HG03354 (cell line): Measurements from ENCODE around the gene MAGEA9B.
A peak's percentile ranks its signal among the peaks of the same experiment; 100 is the strongest.
"Not testable (repeated sequence)": the region's sequence is repeated elsewhere in the genome, so short reads cannot be mapped to it uniquely, and the experiment has no call there.

ENCODE experiments used
- ATAC-seq: cut with Tn5 transposase; IDR thresholded peaks from one replicate; pipeline ENCODE4 v1.9.1; 2021; ENCODE audit warnings: mild to moderate bottlenecking; ENCODE audit not compliant: unreplicated experiment, poor library complexity, severe bottlenecking

Gene MAGEA9B, protein sequence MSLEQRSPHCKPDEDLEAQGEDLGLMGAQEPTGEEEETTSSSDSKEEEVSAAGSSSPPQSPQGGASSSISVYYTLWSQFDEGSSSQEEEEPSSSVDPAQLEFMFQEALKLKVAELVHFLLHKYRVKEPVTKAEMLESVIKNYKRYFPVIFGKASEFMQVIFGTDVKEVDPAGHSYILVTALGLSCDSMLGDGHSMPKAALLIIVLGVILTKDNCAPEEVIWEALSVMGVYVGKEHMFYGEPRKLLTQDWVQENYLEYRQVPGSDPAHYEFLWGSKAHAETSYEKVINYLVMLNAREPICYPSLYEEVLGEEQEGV

DNA sequence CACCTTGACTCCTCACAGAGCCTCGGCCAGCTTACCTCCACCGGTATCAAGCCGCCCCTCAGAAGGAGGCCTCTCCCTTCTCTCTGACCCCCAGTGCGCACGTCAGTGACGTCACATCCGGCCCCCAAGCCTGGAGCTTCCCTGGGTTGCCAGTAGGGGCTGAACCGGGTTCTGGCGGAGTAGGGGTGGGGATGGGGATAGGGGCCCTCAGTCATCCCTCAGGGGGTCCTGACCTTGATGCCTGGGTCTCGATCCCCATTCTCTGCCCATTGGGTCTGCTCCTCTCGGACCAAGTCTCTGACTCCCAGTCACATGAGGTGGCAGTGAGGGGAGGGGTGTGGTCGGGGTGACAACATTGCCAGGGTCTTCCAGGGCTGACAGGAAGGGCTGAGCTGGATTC is at the start of gene MAGEA9B:
TSS of gene MAGEA9B (minus strand) at position 101 of the 400 bp plus-strand sequence. CDS start 4,280 bp downstream, outside the sequence.
- not testable (repeated sequence) for ATAC-seq

DNA sequence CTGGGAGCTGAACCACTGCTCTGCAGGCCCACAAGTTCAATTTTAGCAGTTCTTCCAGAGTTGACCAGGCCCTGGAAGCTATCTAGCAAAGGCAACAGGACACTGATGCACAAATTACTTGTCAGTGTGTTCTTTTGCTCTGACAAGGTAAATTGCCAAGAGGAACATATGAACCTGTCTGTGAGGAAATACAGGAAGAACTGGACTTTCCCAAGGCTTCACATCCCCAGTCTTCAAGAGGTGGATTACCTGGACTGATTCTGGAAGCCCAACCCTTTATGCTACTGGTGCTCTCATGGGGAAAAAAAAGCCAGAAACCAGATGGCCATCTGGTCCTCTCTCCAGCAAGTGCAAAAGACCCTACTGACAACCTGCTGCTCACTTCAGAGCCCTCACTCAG is 46.3 kb upstream of the MAGEA9B start:
- ATAC-seq = no peak

DNA sequence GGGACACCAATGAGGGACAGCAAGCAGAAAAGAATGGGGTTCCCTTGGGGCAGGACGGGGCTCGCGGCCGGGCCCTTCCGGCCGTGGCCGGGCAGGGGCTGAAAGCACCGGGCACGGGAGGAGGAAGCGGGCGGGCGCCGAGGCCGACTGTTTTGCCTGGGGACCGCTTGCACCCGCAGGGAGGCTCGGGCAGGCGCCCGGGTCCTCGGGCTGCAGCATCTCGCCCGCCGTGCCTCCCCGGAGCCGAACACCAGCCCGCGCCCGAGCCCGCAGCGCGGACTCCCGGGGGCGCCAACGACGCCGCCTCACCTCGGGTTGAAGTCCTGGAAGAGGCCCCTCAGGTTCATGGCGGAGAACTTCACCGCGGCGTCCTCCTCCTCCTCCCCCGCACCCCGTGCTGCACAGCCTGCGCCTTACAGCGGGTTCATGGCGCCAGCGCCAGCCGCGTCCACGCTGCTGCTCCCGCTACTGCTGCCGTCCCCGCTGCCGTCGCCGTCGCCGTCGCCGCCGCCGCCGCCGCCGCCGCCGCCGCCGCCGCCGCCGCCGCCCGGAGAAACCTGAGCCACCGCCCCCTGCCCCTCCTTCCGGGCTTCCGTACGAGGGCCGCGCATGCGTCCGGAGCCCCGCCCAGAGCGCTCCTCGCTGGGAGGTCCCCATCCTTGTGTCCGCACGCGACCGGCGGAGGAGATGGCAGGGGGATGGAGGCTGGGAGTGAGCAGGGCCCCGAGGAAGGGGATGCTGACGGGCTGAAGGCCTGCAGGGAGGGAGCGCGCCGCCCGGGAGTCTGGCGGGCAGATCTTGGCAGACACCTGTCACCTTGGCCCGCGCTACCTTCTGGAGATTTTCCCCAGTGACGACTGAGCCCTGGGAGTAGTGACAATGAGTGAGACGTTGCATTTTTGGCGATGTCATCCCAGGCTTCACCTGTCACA is 44.2 kb upstream of the MAGEA9B start, which contains the start of gene TMEM185A:
TSS of gene TMEM185A (minus strand) at position 559 of the 932 bp plus-strand sequence. CDS start at position 347, 212 bp downstream.
- ATAC-seq = peak; percentile 86

DNA sequence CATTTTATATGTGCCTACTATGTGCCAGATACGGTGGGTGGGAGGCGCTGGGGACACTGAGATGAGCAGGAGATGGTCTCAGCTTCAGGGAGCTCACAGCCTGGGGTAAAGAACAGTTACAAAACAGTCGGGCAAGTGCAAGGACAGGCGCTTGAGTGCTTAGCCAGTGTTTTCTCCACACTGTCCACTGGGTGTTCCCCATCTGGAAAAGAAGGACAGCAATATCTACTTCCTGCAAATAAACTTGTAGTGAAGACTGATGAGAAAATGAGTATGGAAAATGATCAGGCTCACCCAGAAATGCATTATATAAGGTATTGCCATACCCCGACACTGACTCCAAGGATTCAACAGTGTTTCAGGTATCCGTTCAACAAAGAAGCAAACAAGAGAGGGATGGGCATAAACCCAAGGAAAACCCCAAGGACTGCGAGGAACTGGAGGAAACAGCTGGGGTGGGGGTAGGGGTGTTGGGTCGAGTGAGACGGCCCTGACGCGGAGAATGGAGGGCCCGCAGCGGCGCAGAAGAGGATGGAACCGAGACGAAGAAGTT is 43.5 kb upstream of the MAGEA9B start:
- ATAC-seq = no peak

DNA sequence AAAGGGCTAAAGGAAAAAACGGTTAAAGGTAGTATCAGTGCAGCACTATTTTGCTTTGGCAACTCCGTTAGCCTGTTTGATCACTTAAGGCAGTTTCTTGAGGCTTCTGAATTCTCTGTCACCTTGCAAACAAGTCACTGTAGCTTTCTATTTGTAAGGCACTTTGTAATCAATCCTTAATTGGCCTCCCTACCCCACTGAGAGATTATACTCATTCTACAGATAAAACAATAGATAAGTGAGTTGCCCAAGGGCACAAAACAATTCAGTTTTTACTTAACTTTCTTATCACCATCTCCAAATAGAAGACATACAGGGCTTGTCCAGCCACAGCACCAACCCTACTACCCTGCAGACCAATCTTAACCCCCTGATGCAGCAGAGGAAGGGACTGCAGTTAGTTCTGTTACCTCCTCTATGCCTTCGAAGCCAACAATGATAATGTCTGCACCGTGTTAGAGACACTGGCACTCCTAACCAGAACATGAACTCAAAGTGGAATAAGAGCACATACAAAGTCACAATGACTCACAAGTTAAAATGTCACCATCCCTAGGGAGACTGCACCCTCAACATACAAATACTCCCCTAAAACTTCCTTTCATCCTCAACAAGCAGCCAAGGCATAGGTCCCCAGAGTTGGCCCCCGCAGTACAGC is 42.6 kb upstream of the MAGEA9B start:
- ATAC-seq = no peak

DNA sequence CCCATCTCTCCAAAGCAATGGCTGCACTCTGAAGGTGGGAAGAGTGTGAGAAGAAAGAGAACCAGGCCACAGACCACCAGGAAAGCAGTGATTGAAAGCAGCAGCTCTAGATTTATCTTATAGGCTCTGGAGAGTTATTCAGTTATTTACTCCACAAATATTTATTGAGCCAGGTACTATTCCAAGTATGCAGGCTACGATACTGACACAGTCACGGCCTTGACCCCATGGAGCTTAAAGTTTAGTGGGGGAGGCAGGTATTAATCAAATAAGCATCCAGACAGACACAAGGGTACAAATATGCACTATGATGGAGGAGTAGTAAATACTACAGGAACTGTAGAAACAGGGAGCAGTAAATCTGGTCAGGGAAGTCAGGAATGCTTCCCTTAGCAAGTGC is 41.5 kb upstream of the MAGEA9B start:
- ATAC-seq = no peak

DNA sequence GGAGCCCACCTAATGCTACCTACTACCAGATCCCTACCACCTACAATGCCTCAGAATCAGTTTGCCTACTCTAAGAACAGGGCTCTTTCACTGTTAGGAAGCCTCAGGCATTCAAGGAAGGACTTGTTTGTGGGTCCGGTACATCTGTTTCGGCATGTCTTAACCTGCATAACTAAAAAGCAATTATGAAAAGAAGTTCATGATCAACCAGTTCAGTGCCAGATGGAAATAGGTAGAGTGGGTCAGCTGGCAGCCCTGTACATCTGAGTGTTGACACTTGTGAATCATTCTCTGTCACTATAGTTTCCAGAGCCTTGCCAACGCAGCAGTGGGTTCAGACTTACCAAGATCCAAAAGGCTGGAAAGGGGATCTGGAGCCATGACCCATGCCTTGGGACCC is 41.0 kb upstream of the MAGEA9B start:
- ATAC-seq = no peak

DNA sequence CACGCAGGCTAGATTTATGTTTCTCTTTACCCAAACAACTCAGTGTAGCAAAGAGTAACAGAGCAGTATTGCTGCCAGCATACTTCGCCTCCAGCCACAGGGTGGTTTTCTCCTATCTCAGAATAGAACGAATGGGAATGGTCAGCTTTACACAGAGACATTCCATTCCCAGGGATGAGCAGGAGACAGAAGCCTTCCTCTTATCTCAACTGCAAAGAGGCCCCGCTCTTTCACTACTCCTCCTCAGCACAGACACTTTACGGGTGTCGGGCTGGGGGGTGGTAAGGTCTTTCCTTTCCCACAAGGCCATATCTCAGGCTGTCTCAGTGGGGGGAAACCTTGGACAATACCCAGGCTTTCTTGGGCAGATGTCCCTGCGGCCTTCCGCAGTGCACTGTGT is 39.6 kb upstream of the MAGEA9B start:
- not testable (repeated sequence) for ATAC-seq

DNA sequence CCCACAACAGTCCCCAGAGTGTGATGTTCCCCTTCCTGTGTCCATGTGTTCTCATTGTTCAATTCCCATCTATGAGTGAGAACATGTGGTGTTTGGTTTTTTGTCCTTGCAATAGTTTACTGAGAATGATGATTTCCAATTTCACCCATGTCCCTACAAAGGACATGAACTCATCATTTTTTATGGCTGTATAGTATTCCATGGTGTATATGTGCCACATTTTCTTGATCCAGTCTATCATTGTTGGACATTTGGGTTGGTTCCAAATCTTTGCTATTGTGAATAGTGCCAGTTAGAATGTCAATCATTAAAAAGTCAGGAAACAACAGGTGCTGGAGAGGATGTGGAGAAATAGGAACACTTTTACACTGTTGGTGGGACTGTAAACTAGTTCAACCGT is 32.4 kb upstream of the MAGEA9B start:
- not testable (repeated sequence) for ATAC-seq

DNA sequence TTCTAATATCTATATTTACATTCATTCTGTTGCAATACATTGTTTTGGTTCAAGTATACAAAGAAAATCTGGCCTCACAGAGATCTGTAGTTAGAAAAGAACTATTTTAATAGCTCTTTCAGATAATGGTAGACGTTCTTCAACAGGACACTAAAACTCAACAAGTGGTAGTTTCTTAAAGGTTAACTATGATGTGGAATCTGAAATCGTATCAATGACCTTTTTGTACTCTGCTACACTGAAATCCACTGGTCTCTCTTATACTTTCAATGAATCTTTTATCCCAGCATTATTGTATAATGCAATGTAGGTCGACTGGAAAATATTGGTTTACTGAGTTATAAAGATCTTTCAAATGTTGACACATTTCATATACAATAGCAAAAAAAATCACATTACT is 31.6 kb upstream of the MAGEA9B start:
- no peak for ATAC-seq

DNA sequence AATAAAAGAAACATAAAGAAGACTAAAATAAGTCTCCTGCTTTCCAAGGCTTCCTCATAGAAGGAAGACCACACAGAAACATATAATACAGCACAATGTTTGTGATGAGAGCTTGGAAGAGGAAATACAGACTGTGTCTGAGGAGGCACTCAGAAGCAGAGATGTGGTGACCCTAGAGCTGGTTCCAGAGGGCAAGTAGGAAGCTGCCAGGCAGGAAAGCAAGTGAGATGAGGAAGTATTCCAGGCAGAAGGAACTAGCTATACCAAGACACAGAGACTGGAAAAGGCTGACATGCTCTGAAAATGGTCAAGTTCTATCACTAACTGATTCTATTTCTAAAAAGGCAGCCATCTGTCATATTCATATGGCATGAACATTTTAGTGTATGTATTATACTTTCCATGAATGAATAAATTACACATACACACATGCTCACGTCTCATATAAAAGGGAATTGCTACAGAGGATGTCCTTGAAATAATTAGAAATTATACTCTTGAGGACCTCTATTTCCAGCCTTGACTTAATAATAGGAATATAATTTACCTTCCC is 24.4 kb upstream of the MAGEA9B start:
- no peak for ATAC-seq

DNA sequence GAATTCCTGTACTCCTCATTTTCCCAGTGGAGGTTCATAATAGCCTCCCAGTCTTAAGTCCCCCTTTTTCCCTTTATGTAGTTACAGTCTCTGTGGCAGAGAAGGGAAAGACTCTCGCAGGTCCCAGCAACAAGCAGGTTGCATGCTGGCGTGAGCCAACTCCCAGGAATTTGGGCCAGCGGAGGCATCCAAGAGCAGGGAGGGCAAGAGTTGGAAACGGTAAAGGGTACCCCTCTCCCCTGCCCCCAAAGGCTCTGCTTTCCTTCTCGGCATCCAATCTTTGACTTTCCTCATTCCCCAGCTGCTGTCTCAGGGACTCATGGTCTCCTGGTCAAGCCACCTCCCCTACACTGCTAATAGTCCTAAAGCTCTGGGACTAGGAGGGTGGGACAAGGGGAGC is 23.3 kb upstream of the MAGEA9B start:
- no peak for ATAC-seq

DNA sequence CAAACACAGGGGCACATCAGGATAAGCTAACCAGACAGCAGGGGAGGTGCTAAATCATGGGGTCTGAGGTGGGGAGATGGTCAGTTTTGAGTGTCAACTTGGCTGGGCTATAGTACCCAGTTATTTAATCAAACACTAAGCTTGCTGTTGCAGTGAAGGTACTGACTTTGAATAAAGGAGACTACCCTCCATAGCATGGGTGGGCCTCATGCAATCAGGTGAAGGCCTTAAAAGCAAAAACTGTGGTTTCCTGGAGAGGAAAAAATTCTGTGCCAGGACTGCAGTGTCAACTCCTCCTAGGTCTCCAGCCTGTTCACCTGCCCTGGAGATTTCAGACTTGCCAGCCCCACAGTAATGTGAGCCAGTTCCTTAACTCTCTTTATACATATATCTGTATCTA is 20.4 kb upstream of the MAGEA9B start:
- no peak for ATAC-seq

DNA sequence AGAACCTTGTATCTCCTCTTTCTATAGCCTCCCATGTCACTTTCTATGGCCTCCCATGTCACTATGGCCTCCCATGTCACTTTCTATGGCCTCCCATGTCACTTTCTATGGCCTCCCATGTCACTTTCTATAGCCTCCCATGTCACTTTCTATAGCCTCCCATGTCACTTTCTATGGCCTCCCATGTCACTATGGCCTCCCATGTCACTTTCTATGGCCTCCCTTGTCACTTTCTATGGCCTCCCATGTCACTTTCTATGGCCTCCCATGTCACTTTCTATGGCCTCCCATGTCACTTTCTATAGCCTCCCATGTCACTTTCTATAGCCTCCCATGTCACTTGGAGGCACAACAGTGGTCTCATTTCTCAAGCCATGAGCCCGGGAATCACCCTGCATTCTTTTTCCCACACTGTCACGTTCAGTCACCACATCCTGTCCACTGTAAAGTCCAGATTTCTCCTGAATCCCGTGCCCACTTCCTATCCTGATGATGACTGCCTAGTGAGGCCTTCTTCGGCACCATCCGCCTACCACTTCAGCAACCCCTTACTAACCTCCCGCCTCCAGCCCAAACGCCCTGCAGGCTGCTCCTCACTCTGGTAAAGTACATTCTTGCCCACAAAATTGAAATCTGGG is 18.1 kb upstream of the MAGEA9B start:
- ATAC-seq = not testable (repeated sequence)

DNA sequence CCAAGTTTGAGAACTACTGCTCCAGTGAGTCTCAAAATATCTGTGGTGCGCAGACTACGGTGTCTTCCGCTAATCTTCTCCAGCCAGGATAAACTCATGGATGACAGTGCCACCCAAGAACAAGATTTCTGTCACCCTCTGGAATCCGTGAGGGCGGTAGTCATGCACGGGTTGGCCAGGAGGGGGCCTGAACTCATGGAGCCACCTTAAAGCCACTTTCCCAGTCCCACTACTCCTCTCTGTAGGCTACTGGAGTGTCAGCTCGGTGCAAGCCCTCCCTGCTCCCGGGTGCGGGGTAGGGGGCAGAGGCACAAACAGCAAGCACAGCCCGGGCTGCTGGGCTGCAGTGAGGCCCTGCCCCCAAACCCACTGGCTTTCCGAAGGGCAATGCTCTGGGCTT is 11.3 kb upstream of the MAGEA9B start:
- not testable (repeated sequence) for ATAC-seq

DNA sequence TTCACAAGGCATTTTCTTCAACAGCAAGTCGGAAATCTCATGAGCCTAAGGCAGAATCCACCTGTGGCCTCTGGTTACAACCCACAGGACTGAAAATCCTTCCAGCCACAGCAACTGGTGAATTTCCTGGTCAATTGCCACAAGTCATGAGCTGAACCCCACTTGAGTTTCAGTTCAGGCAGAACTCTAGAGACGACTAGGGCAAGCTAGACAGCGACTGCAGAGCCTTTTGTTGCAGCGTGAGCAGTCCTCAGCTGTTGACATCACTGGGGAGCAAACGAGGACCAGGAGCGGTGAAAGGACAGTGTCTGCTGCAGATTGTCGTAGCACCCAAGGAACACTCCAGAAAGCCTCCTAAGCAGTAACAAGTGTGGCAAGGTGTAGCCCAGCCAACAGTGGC is 8.7 kb upstream of the MAGEA9B start:
- ATAC-seq = not testable (repeated sequence)

DNA sequence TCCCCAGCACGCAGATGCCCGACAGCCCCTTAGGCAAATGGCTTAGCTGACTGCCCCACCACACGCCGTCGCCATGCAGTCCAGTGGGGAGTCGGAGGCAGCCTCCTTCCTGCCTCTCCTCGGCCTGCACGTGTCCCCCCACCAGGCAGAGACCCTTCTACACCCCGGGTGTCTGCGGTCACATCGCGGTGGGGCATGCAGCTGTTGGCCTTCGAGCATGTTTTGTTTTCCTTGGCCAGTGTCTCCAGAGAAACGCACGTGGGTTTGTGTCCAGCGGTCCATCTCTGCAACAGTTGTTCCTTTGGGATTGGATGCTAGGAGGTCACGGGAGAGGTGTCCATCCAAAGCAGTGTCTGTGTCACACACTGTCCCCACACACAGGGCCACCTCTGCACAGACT is 8.0 kb upstream of the MAGEA9B start, which contains the start of gene HSFX2:
TSS of gene HSFX2 (minus strand) at position 101 of the 400 bp plus-strand sequence. CDS start 614 bp downstream, outside the sequence.
- not testable (repeated sequence) for ATAC-seq

DNA sequence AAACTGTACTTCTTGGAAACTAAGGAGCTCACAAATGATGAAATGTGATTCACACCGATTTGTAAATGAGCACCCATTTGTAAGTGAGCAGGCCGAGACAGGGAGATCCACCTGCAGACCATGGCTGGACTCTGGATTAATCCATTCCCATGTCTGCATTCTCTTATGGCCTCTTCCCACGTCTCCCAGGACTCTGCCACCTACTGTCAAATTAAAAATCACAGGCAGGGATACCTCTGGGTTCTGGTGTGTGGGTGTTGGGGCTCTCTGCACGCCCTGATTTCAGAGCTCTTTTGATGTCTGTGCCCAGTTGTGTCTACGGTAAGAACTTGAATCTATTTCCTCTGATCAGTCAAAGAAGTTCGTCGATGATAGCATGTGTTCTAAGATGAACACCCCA is 3.7 kb upstream of the MAGEA9B start:
- not testable (repeated sequence) for ATAC-seq

DNA sequence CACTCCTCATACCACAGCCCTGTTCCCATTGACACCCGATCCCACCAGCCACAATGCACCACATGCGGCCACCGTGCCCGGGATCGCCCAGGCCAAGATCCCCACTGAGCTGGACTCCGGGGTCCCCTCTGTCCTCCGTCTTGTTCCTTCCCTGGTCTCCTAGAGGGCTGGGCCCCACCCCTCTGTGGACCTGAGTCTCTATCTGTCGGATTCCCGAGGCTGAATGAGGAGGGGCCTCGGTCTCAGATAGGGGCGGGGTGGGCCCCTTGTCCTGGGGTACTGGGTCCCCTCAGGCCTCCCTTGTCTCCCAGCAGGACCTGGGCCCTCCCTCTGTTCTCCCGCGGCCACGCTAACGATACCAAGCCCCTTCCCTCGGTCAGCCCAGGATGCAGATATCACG is 1.6 kb downstream of the MAGEA9B start:
- not testable (repeated sequence) for ATAC-seq
